WTC11 (cell line): ENCODE data around the gene C1QL1.

Source experiments
- ATF2 ChIP-seq: sonication (generic); formaldehyde crosslinking; IDR thresholded peaks from 2 replicates; pipeline ENCODE4 v1.8.1; 2022; ENCODE audit warnings: low read depth, missing genetic modification reagents, borderline replicate concordance
- CREB1 ChIP-seq: sonication (generic); formaldehyde crosslinking; IDR thresholded peaks from 2 replicates; pipeline ENCODE4 v1.8.0; 2023; ENCODE audit warnings: mild to moderate bottlenecking, missing genetic modification reagents
- CTCF ChIP-seq: fragments of 200-600 bp; IDR thresholded peaks from 2 replicates; pipeline ENCODE4 v1.8.0; 2022; ENCODE audit warnings: antibody characterized with exemption
- E2F4 ChIP-seq: sonication (generic); formaldehyde crosslinking; IDR thresholded peaks from 2 replicates; pipeline ENCODE4 v1.8.1; 2022; ENCODE audit warnings: low read depth, mild to moderate bottlenecking, moderate library complexity, missing genetic modification reagents, borderline replicate concordance
- FOXJ3 ChIP-seq: sonication (generic); formaldehyde crosslinking; IDR thresholded peaks from 2 replicates; pipeline ENCODE4 v1.9.0; 2021; ENCODE audit warnings: missing genetic modification reagents, mild to moderate bottlenecking, borderline replicate concordance
- IRF1 ChIP-seq: sonication (generic); formaldehyde crosslinking; IDR thresholded peaks from 2 replicates; pipeline ENCODE4 v1.8.0; 2023; ENCODE audit warnings: missing genetic modification reagents
- JUN ChIP-seq: sonication (generic); formaldehyde crosslinking; IDR thresholded peaks from 2 replicates; pipeline ENCODE4 v1.8.0; 2023; ENCODE audit warnings: mild to moderate bottlenecking, missing genetic modification reagents
- MAX ChIP-seq: sonication (generic); formaldehyde crosslinking; IDR thresholded peaks from 2 replicates; pipeline ENCODE4 v1.8.0; 2022; ENCODE audit warnings: mild to moderate bottlenecking, missing genetic modification reagents
- MLX ChIP-seq: sonication (generic); formaldehyde crosslinking; IDR thresholded peaks from 2 replicates; pipeline ENCODE4 v1.8.1; 2023; ENCODE audit warnings: mild to moderate bottlenecking, missing genetic modification reagents, moderate library complexity
- SMAD3 ChIP-seq: sonication (generic); formaldehyde crosslinking; IDR thresholded peaks from 2 replicates; pipeline ENCODE4 v1.8.0; 2022; ENCODE audit warnings: missing genetic modification reagents, mild to moderate bottlenecking, borderline replicate concordance
- TCF7 ChIP-seq: sonication (generic); formaldehyde crosslinking; IDR thresholded peaks from 2 replicates; pipeline ENCODE4 v1.8.0; 2022; ENCODE audit warnings: mild to moderate bottlenecking, low read depth, missing genetic modification reagents, moderate library complexity
- ZBTB43 ChIP-seq: sonication (generic); formaldehyde crosslinking; IDR thresholded peaks from 2 replicates; pipeline ENCODE4 v1.8.1; 2023; ENCODE audit warnings: mild to moderate bottlenecking, missing genetic modification reagents
- ZNF138 ChIP-seq: sonication (generic); formaldehyde crosslinking; conservative IDR thresholded peaks from 2 replicates; pipeline ENCODE4 v1.8.1; 2022; ENCODE audit warnings: mild to moderate bottlenecking, moderate library complexity, missing genetic modification reagents
- TF ChIP-seq, protein P1 (sequence below): sonication (generic); formaldehyde crosslinking; IDR thresholded peaks from 2 replicates; pipeline ENCODE4 v1.8.1; 2023; ENCODE audit warnings: mild to moderate bottlenecking, missing genetic modification reagents, borderline replicate concordance

DNA sequence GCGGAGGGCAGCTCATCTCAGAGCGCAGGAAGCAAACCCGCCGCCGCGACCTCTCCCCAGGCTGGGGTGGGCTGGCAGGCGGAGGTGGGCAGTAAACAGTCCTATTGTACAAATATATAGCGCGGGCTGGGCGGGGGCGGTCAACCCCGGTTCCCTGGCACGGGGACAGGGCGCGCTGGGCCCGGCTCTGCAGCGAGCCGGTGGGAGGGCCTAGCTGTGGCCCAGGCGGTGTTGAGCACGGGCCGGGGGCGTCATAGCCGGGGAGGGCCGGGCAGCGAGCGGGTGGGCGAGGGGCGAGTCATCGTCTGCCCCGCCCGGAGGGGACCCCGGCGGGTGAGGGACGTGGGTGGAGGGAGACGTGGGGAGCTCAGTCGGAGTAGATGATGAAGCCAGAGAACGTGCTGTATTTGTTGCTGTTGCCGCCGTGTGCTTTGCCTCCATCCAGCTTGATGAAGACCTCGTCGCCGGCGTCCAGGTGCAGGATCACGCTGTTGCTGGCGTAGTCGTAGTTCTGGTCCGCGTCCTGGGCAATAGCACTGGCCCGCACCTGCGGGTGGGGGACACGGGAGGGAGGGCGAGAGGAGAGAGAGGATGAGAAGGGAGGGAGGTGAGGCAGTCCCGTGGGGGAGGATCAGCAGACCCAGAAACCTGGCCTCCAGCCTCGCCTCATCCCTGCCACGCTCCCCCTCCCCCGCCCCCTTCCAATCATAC lies 8.1 kb downstream of the C1QL1 start:
- TF ChIP-seq CTCF (no peak), TCF7 (CRISPR knock-in tag) (no peak), ZBTB43 (CRISPR knock-in tag) (no peak), ATF2 (no peak), CREB1 (CRISPR knock-in tag) (no peak), MAX (CRISPR knock-in tag) (no peak), ZNF138 (CRISPR knock-in tag) (no peak), MLX (CRISPR knock-in tag) (no peak), SMAD3 (CRISPR knock-in tag) (no peak), IRF1 (CRISPR knock-in tag) (no peak), JUN (CRISPR knock-in tag) (no peak), FOXJ3 (CRISPR knock-in tag) (no peak), E2F4 (CRISPR knock-in tag) (no peak)
- TF ChIP-seq, protein P1, sequence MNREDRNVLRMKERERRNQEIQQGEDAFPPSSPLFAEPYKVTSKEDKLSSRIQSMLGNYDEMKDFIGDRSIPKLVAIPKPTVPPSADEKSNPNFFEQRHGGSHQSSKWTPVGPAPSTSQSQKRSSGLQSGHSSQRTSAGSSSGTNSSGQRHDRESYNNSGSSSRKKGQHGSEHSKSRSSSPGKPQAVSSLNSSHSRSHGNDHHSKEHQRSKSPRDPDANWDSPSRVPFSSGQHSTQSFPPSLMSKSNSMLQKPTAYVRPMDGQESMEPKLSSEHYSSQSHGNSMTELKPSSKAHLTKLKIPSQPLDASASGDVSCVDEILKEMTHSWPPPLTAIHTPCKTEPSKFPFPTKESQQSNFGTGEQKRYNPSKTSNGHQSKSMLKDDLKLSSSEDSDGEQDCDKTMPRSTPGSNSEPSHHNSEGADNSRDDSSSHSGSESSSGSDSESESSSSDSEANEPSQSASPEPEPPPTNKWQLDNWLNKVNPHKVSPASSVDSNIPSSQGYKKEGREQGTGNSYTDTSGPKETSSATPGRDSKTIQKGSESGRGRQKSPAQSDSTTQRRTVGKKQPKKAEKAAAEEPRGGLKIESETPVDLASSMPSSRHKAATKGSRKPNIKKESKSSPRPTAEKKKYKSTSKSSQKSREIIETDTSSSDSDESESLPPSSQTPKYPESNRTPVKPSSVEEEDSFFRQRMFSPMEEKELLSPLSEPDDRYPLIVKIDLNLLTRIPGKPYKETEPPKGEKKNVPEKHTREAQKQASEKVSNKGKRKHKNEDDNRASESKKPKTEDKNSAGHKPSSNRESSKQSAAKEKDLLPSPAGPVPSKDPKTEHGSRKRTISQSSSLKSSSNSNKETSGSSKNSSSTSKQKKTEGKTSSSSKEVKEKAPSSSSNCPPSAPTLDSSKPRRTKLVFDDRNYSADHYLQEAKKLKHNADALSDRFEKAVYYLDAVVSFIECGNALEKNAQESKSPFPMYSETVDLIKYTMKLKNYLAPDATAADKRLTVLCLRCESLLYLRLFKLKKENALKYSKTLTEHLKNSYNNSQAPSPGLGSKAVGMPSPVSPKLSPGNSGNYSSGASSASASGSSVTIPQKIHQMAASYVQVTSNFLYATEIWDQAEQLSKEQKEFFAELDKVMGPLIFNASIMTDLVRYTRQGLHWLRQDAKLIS (CRISPR knock-in tag): no peak
